Measurements from ENCODE around the gene PIEZO2.

DNA sequence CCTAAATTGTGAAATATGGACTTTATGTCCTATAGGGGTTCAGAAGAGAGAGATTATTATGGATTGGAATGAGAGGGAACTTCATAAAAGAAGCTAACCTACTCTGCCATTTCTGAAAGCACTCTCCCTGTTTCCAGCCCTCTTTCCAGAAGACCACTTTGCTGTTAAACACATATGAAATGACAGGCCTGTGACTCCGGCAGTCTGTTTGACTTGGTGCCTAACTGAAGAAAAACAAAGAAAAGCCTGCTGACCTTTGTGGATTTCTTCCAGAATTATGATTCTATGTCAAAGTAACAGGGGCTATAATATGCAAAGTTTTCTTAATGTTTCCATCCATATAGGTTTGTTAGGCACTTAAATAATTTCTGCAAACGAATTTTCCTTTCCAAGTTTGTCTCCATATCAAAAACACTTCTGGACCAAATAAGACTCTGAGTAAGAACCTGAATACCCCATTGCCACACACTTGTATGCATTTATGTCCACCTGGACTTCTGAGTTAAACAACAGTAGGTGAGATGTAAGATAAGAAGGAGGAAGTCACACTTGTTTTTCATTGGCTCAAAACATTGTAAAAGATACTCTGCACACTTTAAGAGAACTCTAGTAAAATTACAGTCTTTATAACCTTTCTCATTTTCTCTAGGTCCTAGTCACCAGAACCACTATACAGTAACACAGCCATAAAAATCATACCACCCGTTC, 111.7 kb downstream of the PIEZO2 start:
- TF ChIP-seq POLR2AphosphoS5 (IDR thresholded peaks at IDR 0.05): no peak
- TF ChIP-seq, protein P1, sequence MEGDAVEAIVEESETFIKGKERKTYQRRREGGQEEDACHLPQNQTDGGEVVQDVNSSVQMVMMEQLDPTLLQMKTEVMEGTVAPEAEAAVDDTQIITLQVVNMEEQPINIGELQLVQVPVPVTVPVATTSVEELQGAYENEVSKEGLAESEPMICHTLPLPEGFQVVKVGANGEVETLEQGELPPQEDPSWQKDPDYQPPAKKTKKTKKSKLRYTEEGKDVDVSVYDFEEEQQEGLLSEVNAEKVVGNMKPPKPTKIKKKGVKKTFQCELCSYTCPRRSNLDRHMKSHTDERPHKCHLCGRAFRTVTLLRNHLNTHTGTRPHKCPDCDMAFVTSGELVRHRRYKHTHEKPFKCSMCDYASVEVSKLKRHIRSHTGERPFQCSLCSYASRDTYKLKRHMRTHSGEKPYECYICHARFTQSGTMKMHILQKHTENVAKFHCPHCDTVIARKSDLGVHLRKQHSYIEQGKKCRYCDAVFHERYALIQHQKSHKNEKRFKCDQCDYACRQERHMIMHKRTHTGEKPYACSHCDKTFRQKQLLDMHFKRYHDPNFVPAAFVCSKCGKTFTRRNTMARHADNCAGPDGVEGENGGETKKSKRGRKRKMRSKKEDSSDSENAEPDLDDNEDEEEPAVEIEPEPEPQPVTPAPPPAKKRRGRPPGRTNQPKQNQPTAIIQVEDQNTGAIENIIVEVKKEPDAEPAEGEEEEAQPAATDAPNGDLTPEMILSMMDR (IDR thresholded peaks at IDR 0.05): no peak
- TF ChIP-seq POLR2A (IDR thresholded peaks at IDR 0.05): no peak

Measured in breast epithelium (tissue), 3 donors.